Testis (tissue), 2 donors: Measurements from ENCODE around the gene ARVCF.

Experiments
- CTCF ChIP-seq, 3 experiments: fragments of 450-650 bp in 2 of 3; fragments of 200-600 bp in 1 of 3; sonication (generic) in 1 of 3; IDR thresholded peaks; one replicate each; pipeline ENCODE4 v1.5.1; 2016 to 2019; ENCODE audit warnings: antibody characterized with exemption in 3 of 3, mild to moderate bottlenecking in 2 of 3, moderate library complexity in 1 of 3
- POLR2A ChIP-seq: fragments of 450-650 bp; IDR thresholded peaks from one replicate; pipeline ENCODE4 v1.6.1; 2017; ENCODE audit warnings: antibody characterized with exemption, mild to moderate bottlenecking, moderate library complexity

DNA sequence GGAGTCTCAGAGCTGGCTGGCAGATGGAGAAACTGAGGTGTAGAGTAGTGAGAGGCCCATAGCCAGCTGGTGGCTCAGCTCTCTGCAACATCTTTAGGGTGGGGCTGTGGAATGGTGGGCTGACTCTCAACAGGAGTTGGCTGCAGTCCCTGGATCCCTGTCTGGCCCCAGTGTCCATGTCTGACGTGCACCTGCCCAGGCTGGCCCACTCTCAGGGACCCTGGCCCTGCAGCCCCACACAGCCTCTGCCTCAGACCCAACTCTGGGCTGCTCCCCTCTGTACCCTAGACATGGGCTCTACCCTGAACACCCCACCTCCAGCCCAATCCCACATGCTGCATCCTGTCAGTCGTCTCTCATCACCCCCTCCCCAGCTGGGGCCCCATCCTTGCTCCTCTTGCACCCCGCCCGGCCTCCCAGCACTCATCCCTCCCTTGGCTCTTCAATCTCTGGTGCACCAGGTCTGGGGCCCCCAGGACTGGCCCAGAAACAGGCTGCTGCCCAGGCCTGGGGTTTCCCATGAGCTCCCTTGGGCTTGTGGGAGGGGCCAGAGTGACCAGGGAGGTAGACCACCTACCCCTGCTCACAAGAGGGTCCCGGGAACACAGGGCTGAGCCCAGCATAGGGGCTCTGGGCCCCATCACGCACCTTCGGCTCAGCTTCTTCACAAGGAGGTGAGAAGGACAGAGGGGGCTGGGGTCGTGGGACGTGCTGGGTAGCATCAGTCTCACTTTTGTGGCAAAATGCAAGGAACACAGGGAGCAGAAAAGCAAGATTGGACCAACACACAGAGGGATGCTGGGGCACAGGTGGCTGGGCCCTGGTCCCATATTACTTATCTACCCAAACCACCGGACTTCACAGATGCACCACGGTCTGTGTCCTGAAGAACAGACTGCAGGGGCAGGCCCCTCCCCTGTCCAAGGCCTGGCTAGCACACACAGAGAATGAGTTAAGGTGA lies 31.5 kb downstream of the ARVCF start:
- TF ChIP-seq CTCF (IDR thresholded peaks at IDR 0.05) (no peak), POLR2A (no peak)
